GM12878 (cell line): ENCODE results near the gene ADRA2B. TPM values are rescaled to one million over a fixed set of nuclear protein-coding genes. Genes with fewer than 3 reads are reported as not detected.

Experiments used
- ATF7 ChIP-seq: fragments of 450-650 bp; IDR thresholded peaks from 2 replicates; pipeline ENCODE4 v1.6.1; 2016; ENCODE audit warnings: low read depth, mild to moderate bottlenecking
- BMI1 ChIP-seq: fragments of 450-650 bp; IDR thresholded peaks from 2 replicates; pipeline ENCODE4 v1.6.1; 2016; ENCODE audit warnings: mild to moderate bottlenecking, moderate library complexity, borderline replicate concordance
- BRCA1 ChIP-seq: IDR thresholded peaks from 2 replicates; pipeline ENCODE4 v1.6.1; 2011; ENCODE audit warnings: low read depth, low read length, improper control_type of control experiment
- CBX3 ChIP-seq: fragments of 200-600 bp; sonication (generic); IDR thresholded peaks from 2 replicates; pipeline ENCODE4 v1.6.1; 2016; ENCODE audit warnings: low read depth, borderline replicate concordance
- CHD1 ChIP-seq: IDR thresholded peaks from 2 replicates; pipeline ENCODE4 v1.6.1; 2012; ENCODE audit warnings: low read depth, low read length, improper control_type of control experiment
- EED ChIP-seq: sonication (generic); IDR thresholded peaks from 2 replicates; pipeline ENCODE4 v1.6.1; 2016; ENCODE audit warnings: antibody characterized with exemption, low read depth
- FOS ChIP-seq: IDR thresholded peaks from 3 replicates; pipeline ENCODE4 v1.6.1; 2011; ENCODE audit warnings: borderline replicate concordance; ENCODE audit not compliant: insufficient read length; ENCODE audit errors: extremely low read depth
- FOXK2 ChIP-seq: fragments of 450-650 bp; IDR thresholded peaks from 2 replicates; pipeline ENCODE4 v1.6.1; 2017; ENCODE audit warnings: mild to moderate bottlenecking, moderate library complexity
- FOXM1 ChIP-seq: IDR thresholded peaks from 2 replicates; pipeline ENCODE4 v1.6.1; 2012; ENCODE audit warnings: low read depth, mild to moderate bottlenecking, inconsistent platforms, low read length, moderate library complexity
- GABPA ChIP-seq: IDR thresholded peaks from 2 replicates; pipeline ENCODE4 v1.6.1; 2014; ENCODE audit warnings: antibody characterized with exemption, low read depth, mild to moderate bottlenecking, inconsistent platforms
- IKZF2 ChIP-seq, 2 experiments: fragments of 450-650 bp; IDR thresholded peaks; 2 replicates each; pipeline ENCODE4 v1.6.1; 2017; ENCODE audit warnings: mild to moderate bottlenecking in 2 of 2, moderate library complexity in 2 of 2
- JUND ChIP-seq: IDR thresholded peaks from 2 replicates; pipeline ENCODE4 v1.6.1; 2012; ENCODE audit warnings: low read depth, mild to moderate bottlenecking, low read length, improper control_type of control experiment, moderate library complexity
- NFXL1 ChIP-seq: fragments of 450-650 bp; IDR thresholded peaks from 2 replicates; pipeline ENCODE4 v1.6.1; 2017; ENCODE audit warnings: antibody characterized with exemption, mild to moderate bottlenecking, borderline replicate concordance
- NR2F1 ChIP-seq: fragments of 450-650 bp; conservative IDR thresholded peaks from 2 replicates; pipeline ENCODE4 v1.6.1; 2017; ENCODE audit warnings: mild to moderate bottlenecking
- PAX8 ChIP-seq: fragments of 450-650 bp; IDR thresholded peaks from 2 replicates; pipeline ENCODE4 v1.6.1; 2017; ENCODE audit warnings: mild to moderate bottlenecking, moderate library complexity
- POLR2A ChIP-seq: IDR thresholded peaks from 2 replicates; pipeline ENCODE4 v1.6.1; 2011; ENCODE audit warnings: low read depth, mild to moderate bottlenecking, low read length
- POLR2AphosphoS2 ChIP-seq: IDR thresholded peaks from 2 replicates; pipeline ENCODE4 v1.6.1; 2011; ENCODE audit warnings: low read depth, mild to moderate bottlenecking, low read length, improper control_type of control experiment, moderate library complexity
- POLR2AphosphoS5 ChIP-seq: IDR thresholded peaks from 2 replicates; pipeline ENCODE4 v1.6.1; 2011; ENCODE audit warnings: mild to moderate bottlenecking, low read length, inconsistent platforms
- RAD51 ChIP-seq: fragments of 450-650 bp; IDR thresholded peaks from 2 replicates; pipeline ENCODE4 v1.6.1; 2016; ENCODE audit warnings: moderate library complexity, mild to moderate bottlenecking, inconsistent platforms
- SMC3 ChIP-seq: IDR thresholded peaks from 2 replicates; pipeline ENCODE4 v1.6.1; 2011; ENCODE audit warnings: low read length, improper control_type of control experiment, borderline replicate concordance
- SPI1 ChIP-seq: IDR thresholded peaks from 2 replicates; pipeline ENCODE4 v1.6.1; 2011; ENCODE audit warnings: low read depth, mild to moderate bottlenecking, low read length, moderate library complexity, borderline replicate concordance; ENCODE audit not compliant: insufficient read depth
- TCF7 ChIP-seq: IDR thresholded peaks from 2 replicates; pipeline ENCODE4 v1.6.1; 2014; ENCODE audit warnings: antibody characterized with exemption, borderline replicate concordance
- ZZZ3 ChIP-seq: IDR thresholded peaks from 2 replicates; pipeline ENCODE4 v1.6.1; 2011; ENCODE audit warnings: low read depth; ENCODE audit not compliant: control insufficient read depth, insufficient read length
- polyA plus RNA-seq, 11 experiments: library from polyadenylated mRNA; depleted of rRNA in 4 of 11; unstranded in 6 of 11; stranded (reverse) in 5 of 11; fragments of >200 nt; fragmentation: Nextera tagmentation in 4 of 11; fragmentation: Illumina TruSeq in 1 of 11; extraction: Ambion mirVana in 4 of 11; extraction: Trizol in 1 of 11; gene quantifications; 1 replicate in 1 of 11; 2 replicates in 10 of 11; pipeline versions ENCODE4 v1.2.1 to v1.2.3, GENCODE V29; 2011 to 2016; ENCODE audit warnings: inconsistent platforms in 2 of 11, missing spikeins in 2 of 11, low read depth in 1 of 11
- total RNA-seq, 4 experiments: library from RNA; depleted of rRNA in 3 of 4; stranded (reverse); fragments of >200 nt in 3 of 4; fragmentation: Illumina TruSeq in 1 of 4; extraction: Trizol in 1 of 4; gene quantifications; 2 replicates each; pipeline versions ENCODE4 v1.2.1 to v1.2.3, GENCODE V29; 2013 to 2021
- TF ChIP-seq, protein P1 (sequence below): IDR thresholded peaks from 2 replicates; pipeline ENCODE4 v1.6.1; 2012; ENCODE audit warnings: low read length, inconsistent platforms
- TF ChIP-seq, protein P2 (sequence below): fragments of 450-650 bp; IDR thresholded peaks from 2 replicates; pipeline ENCODE4 v1.6.1; 2014; ENCODE audit warnings: mild to moderate bottlenecking
- TF ChIP-seq, protein P3 (sequence below): fragments of 450-650 bp; IDR thresholded peaks from 2 replicates; pipeline ENCODE4 v1.6.1; 2017; ENCODE audit warnings: mild to moderate bottlenecking
- TF ChIP-seq, protein P4 (sequence below): fragments of 150-350 bp; IDR thresholded peaks from 2 replicates; pipeline ENCODE4 v1.6.1; 2014; ENCODE audit warnings: mild to moderate bottlenecking, low read depth, low read length

The ADRA2B gene
- total and polyA plus RNA-seq, 10 of the 15 experiments (the other 5 are each of a cell fraction or from before 2014, with no cell fraction given) = 0.01 to 0.10 (median 0.04) TPM; not detected in 6

DNA sequence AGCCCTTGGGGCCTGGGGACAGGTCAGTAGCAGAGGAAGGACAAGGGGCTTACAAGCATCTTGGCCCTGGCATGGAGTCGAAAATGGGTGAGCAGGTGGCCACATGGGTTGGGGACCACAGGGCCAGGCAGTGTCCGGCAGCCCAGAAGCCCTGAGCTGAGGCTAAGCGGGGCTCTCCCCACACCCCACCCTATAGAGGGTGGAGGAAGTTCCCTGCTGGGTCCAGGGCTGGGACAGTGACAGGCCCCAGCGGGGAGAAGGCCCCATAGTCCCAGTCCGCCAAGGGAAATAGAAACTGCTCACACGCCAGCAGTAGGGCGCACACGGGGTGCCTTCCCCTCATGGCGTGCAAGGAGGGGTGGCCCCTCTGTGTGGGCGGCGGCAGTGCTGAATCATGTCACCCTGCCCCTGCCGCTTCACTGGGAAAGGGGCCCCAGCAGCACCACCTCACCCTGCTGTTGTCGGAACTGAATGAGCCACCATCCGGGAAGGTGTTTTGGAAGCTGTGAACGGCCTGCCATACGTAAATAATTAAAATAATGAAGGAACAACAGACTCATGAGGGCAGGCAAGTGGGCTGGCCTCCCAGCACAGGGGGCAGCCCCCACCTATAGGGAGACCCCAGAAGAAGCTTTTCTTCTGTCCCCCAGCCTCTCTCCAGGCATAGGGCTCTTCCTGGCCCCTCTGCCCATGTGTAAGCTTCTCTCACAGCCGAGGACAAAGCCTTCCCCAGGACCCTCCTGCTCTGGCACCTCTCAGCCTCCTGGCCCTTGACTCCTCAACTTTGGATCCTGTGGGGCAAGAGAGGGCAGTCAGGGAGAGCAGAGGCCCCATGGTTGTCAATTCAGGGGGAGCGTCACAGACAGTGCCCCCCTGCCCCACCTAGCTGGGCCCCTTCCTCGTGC is 41.5 kb upstream of the ADRA2B start (continued):
- TF ChIP-seq IKZF2 (IDR thresholded peaks at IDR 0.05) (peak; percentile 95 to 97), PAX8 (no peak), TCF7 (no peak), FOS (no peak), SMC3 (peak; percentile 34; the same call in 1 of the 2 replicates), POLR2AphosphoS5 (peak; percentile 82), ZZZ3 (no peak), EED (peak; percentile 98), CHD1 (no peak), RAD51 (no peak), FOXK2 (peak; percentile 44), GABPA (no peak), CBX3 (no peak), POLR2AphosphoS2 (peak; percentile 80; the same call in 1 of the 2 replicates), FOXM1 (no peak), NR2F1 (peak; percentile 82), SPI1 (0 out of 2 replicates have a peak, but pooled peaks have one; percentile 8), ATF7 (peak; percentile 94), POLR2A (peak; percentile 80), NFXL1 (no peak), JUND (peak; percentile 55; the same call in 1 of the 2 replicates), BRCA1 (peak; percentile 26; the same call in 1 of the 2 replicates), BMI1 (no peak)
- TF ChIP-seq, protein P1, sequence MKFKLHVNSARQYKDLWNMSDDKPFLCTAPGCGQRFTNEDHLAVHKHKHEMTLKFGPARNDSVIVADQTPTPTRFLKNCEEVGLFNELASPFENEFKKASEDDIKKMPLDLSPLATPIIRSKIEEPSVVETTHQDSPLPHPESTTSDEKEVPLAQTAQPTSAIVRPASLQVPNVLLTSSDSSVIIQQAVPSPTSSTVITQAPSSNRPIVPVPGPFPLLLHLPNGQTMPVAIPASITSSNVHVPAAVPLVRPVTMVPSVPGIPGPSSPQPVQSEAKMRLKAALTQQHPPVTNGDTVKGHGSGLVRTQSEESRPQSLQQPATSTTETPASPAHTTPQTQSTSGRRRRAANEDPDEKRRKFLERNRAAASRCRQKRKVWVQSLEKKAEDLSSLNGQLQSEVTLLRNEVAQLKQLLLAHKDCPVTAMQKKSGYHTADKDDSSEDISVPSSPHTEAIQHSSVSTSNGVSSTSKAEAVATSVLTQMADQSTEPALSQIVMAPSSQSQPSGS = no peak
- TF ChIP-seq, protein P2, sequence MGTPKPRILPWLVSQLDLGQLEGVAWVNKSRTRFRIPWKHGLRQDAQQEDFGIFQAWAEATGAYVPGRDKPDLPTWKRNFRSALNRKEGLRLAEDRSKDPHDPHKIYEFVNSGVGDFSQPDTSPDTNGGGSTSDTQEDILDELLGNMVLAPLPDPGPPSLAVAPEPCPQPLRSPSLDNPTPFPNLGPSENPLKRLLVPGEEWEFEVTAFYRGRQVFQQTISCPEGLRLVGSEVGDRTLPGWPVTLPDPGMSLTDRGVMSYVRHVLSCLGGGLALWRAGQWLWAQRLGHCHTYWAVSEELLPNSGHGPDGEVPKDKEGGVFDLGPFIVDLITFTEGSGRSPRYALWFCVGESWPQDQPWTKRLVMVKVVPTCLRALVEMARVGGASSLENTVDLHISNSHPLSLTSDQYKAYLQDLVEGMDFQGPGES = no peak
- TF ChIP-seq, protein P3, sequence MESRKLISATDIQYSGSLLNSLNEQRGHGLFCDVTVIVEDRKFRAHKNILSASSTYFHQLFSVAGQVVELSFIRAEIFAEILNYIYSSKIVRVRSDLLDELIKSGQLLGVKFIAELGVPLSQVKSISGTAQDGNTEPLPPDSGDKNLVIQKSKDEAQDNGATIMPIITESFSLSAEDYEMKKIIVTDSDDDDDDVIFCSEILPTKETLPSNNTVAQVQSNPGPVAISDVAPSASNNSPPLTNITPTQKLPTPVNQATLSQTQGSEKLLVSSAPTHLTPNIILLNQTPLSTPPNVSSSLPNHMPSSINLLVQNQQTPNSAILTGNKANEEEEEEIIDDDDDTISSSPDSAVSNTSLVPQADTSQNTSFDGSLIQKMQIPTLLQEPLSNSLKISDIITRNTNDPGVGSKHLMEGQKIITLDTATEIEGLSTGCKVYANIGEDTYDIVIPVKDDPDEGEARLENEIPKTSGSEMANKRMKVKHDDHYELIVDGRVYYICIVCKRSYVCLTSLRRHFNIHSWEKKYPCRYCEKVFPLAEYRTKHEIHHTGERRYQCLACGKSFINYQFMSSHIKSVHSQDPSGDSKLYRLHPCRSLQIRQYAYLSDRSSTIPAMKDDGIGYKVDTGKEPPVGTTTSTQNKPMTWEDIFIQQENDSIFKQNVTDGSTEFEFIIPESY = no peak
- TF ChIP-seq, protein P4, sequence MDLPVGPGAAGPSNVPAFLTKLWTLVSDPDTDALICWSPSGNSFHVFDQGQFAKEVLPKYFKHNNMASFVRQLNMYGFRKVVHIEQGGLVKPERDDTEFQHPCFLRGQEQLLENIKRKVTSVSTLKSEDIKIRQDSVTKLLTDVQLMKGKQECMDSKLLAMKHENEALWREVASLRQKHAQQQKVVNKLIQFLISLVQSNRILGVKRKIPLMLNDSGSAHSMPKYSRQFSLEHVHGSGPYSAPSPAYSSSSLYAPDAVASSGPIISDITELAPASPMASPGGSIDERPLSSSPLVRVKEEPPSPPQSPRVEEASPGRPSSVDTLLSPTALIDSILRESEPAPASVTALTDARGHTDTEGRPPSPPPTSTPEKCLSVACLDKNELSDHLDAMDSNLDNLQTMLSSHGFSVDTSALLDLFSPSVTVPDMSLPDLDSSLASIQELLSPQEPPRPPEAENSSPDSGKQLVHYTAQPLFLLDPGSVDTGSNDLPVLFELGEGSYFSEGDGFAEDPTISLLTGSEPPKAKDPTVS = peak; percentile 36; the same call in 1 of the 2 replicates
